H1 (cell line): ENCODE data around the gene ECSIT. TPM values are rescaled to one million over a fixed set of nuclear protein-coding genes. Genes with fewer than 3 reads are reported as not detected.

Experiments
- CTCF ChIA-PET: fragments of 300-600 bp; sonication (Branson Sonifier 250); formaldehyde crosslinking; loops from one replicate; lab custom pipeline; 2021; ENCODE audit not compliant: partially characterized antibody; lab: Charles Lee
- POLR2A ChIA-PET: fragments of 300-600 bp; sonication (Branson Sonifier 250); formaldehyde crosslinking; loops from one replicate; lab custom pipeline; 2021; ENCODE audit warnings: inconsistent platforms; ENCODE audit not compliant: partially characterized antibody; lab: Charles Lee
- DNase-seq, 2 experiments: peaks; one replicate each; pipeline versions ENCODE4 v3.0.0 to v3.0.0-alpha.2; 2010 to 2022; ENCODE audit warnings: low spot score in 2 of 2, low read depth in 1 of 2, mixed read lengths in 1 of 2
- FAIRE-seq: peaks from 2 replicates; lab custom pipeline; 2011; peaks lifted over from hg19 to GRCh38; lab: Jason Lieb, UNC
- H2AFZ ChIP-seq: 2 replicates; pipeline ENCODE4 v1.8.1; 2012; ENCODE audit warnings: low read length, inconsistent platforms
- H2AK5ac ChIP-seq: 2 replicates; pipeline ENCODE4 v1.6.1; 2013; ENCODE audit warnings: low read depth, low read length
- H2BK120ac ChIP-seq: replicated peaks from 2 replicates; pipeline ENCODE3; 2013; ENCODE audit warnings: low read depth, low read length, inconsistent platforms
- H2BK12ac ChIP-seq: 2 replicates; pipeline ENCODE4 v1.6.1; 2013; ENCODE audit warnings: low read depth, low read length
- H2BK15ac ChIP-seq: 2 replicates; pipeline ENCODE4 v1.6.1; 2013; ENCODE audit warnings: low read length
- H2BK20ac ChIP-seq: 2 replicates; pipeline ENCODE4 v1.6.1; 2013; ENCODE audit warnings: low read length
- H2BK5ac ChIP-seq: 2 replicates; pipeline ENCODE4 v1.6.1; 2013; ENCODE audit warnings: low read depth, low read length
- H3K14ac ChIP-seq: 2 replicates; pipeline ENCODE4 v1.6.1; 2013; ENCODE audit warnings: inconsistent platforms; ENCODE audit not compliant: insufficient read length
- H3K18ac ChIP-seq: 2 replicates; pipeline ENCODE4 v1.6.1; 2013; ENCODE audit warnings: low read length; ENCODE audit errors: extremely low read depth
- H3K23ac ChIP-seq: 2 replicates; pipeline ENCODE4 v1.6.1; 2013; ENCODE audit warnings: inconsistent platforms; ENCODE audit not compliant: insufficient read length
- H3K23me2 ChIP-seq: 2 replicates; pipeline ENCODE4 v1.6.1; 2013; ENCODE audit warnings: low read depth, low read length
- H3K27ac ChIP-seq: 2 replicates; pipeline ENCODE4 v1.6.1; 2011; ENCODE audit warnings: low read depth, low read length, inconsistent platforms
- H3K27me3 ChIP-seq, 4 experiments: replicated peaks in 1 of 4; 1 replicate in 1 of 4; 2 replicates in 3 of 4; pipeline versions ENCODE4 v1.6.1 to v1.8.1; 2011 to 2013; ENCODE audit warnings: low read length in 3 of 4, mild to moderate bottlenecking in 3 of 4, inconsistent platforms in 2 of 4, mixed read lengths in 2 of 4, moderate library complexity in 1 of 4; ENCODE audit not compliant: control insufficient read depth in 3 of 4, insufficient read depth in 3 of 4; ENCODE audit errors: extremely low read depth in 1 of 4
- H3K36me3 ChIP-seq, 4 experiments: 2 replicates each; pipeline versions ENCODE4 v1.6.1 to v1.8.1; 2011 to 2013; ENCODE audit warnings: mild to moderate bottlenecking in 4 of 4, low read length in 3 of 4, moderate library complexity in 2 of 4, control low read depth in 1 of 4, inconsistent platforms in 1 of 4; ENCODE audit not compliant: insufficient read depth in 4 of 4, control insufficient read depth in 2 of 4
- H3K4ac ChIP-seq: replicated peaks from 2 replicates; pipeline ENCODE3; 2013; ENCODE audit warnings: low read length, low read depth, mixed read lengths, inconsistent platforms; ENCODE audit not compliant: insufficient read length
- H3K4me1 ChIP-seq, 4 experiments: replicated peaks in 1 of 4; 1 replicate in 1 of 4; 2 replicates in 3 of 4; pipeline versions ENCODE4 v1.6.1 to v1.8.1; 2011 to 2013; ENCODE audit warnings: low read length in 3 of 4, inconsistent platforms in 2 of 4, mixed read lengths in 1 of 4; ENCODE audit not compliant: insufficient read depth in 4 of 4, control insufficient read depth in 3 of 4
- H3K4me2 ChIP-seq, 2 experiments: 2 replicates each; pipeline versions ENCODE4 v1.6.1 to v1.8.1; 2011 to 2013; ENCODE audit warnings: low read depth in 2 of 2, low read length in 2 of 2, control low read depth in 1 of 2, inconsistent platforms in 1 of 2, mild to moderate bottlenecking in 1 of 2; ENCODE audit not compliant: insufficient read depth in 1 of 2
- H3K4me3 ChIP-seq, 4 experiments: fragments of 200-600, 300-600 bp in 1 of 4; sonication (generic), shearing (Covaris generic), sonication (Bioruptor Twin) in 1 of 4; 2 replicates each; pipeline versions ENCODE4 v1.5.1 to v1.8.1; 2011 to 2016; ENCODE audit warnings: low read length in 4 of 4, low read depth in 3 of 4, control low read depth in 2 of 4, inconsistent platforms in 2 of 4, mild to moderate bottlenecking in 2 of 4, mixed read lengths in 1 of 4, moderate library complexity in 1 of 4; ENCODE audit not compliant: insufficient read depth in 2 of 4; ENCODE audit errors: extremely low read depth in 1 of 4
- H3K56ac ChIP-seq: replicated peaks from 2 replicates; pipeline ENCODE3; 2013; ENCODE audit warnings: low read depth, mild to moderate bottlenecking, mixed read lengths, low read length, inconsistent platforms; ENCODE audit not compliant: insufficient read length
- H3K79me1 ChIP-seq: 2 replicates; pipeline ENCODE4 v1.6.1; 2013; ENCODE audit warnings: low read depth, low read length, control low read depth
- H3K79me2 ChIP-seq, 2 experiments: 2 replicates each; pipeline versions ENCODE4 v1.6.1 to v1.8.1; 2012 to 2013; ENCODE audit warnings: low read length in 2 of 2, mild to moderate bottlenecking in 2 of 2, inconsistent platforms in 1 of 2; ENCODE audit not compliant: insufficient read depth in 2 of 2, control insufficient read depth in 1 of 2
- H3K9ac ChIP-seq, 4 experiments: replicated peaks in 1 of 4; 1 replicate in 1 of 4; 2 replicates in 3 of 4; pipeline versions ENCODE4 v1.6.1 to v1.8.1; 2011 to 2013; ENCODE audit warnings: low read depth in 3 of 4, low read length in 3 of 4, control low read depth in 2 of 4, mild to moderate bottlenecking in 2 of 4, moderate library complexity in 2 of 4, inconsistent platforms in 1 of 4; ENCODE audit errors: extremely low read depth in 1 of 4
- H3K9me3 ChIP-seq, 2 experiments: 2 replicates each; pipeline versions ENCODE4 v1.6.1 to v1.8.1; 2012 to 2013; ENCODE audit warnings: mild to moderate bottlenecking in 2 of 2, moderate library complexity in 2 of 2, control low read depth in 1 of 2, inconsistent platforms in 1 of 2, low read depth in 1 of 2, low read length in 1 of 2, mixed read lengths in 1 of 2; ENCODE audit not compliant: insufficient read depth in 2 of 2
- H4K20me1 ChIP-seq, 2 experiments: replicated peaks in 1 of 2; 2 replicates each; pipeline versions ENCODE3 to v1.8.1; 2011 to 2013; ENCODE audit warnings: inconsistent platforms in 2 of 2, low read length in 2 of 2, mild to moderate bottlenecking in 1 of 2; ENCODE audit not compliant: insufficient read depth in 2 of 2, control insufficient read depth in 1 of 2
- H4K5ac ChIP-seq: 2 replicates; pipeline ENCODE4 v1.6.1; 2013; ENCODE audit warnings: low read length, low read depth, mixed read lengths, inconsistent platforms; ENCODE audit not compliant: insufficient read length
- H4K8ac ChIP-seq: 2 replicates; pipeline ENCODE4 v1.8.0; 2013; ENCODE audit warnings: mild to moderate bottlenecking, moderate library complexity, low read length, inconsistent platforms; ENCODE audit not compliant: insufficient read depth; ENCODE audit errors: extremely low read depth
- H4K91ac ChIP-seq: replicated peaks from 2 replicates; pipeline ENCODE3; 2013; ENCODE audit warnings: low read length, mixed read lengths, inconsistent platforms; ENCODE audit not compliant: insufficient read length
- CEBPB ChIP-seq: IDR thresholded peaks from 2 replicates; pipeline ENCODE4 v1.6.1; 2012; ENCODE audit warnings: low read depth, low read length
- EGR1 ChIP-seq: IDR thresholded peaks from 2 replicates; pipeline ENCODE4 v1.6.1; 2011; ENCODE audit warnings: low read depth, low read length, borderline replicate concordance
- HDAC2 ChIP-seq, 2 experiments: fragments of 300-600 bp in 1 of 2; sonication (generic) in 1 of 2; IDR thresholded peaks; 2 replicates each; pipeline ENCODE4 v1.6.1; 2011 to 2012; ENCODE audit warnings: low read depth in 2 of 2, low read length in 2 of 2, mild to moderate bottlenecking in 2 of 2, moderate library complexity in 2 of 2, borderline replicate concordance in 1 of 2, inconsistent platforms in 1 of 2
- POLR2A ChIP-seq, 2 experiments: IDR thresholded peaks; 1 replicate in 1 of 2; 2 replicates in 1 of 2; pipeline ENCODE4 v1.6.1; 2011; ENCODE audit warnings: low read depth in 2 of 2, low read length in 2 of 2, mild to moderate bottlenecking in 2 of 2; ENCODE audit errors: control extremely low read depth in 1 of 2
- RAD21 ChIP-seq, 2 experiments: IDR thresholded peaks in 1 of 2; conservative IDR thresholded peaks in 1 of 2; 2 replicates each; pipeline ENCODE4 v1.6.1; 2011; ENCODE audit warnings: low read depth in 2 of 2, low read length in 2 of 2, improper control_type of control experiment in 1 of 2, inconsistent platforms in 1 of 2, mild to moderate bottlenecking in 1 of 2, moderate library complexity in 1 of 2
- RXRA ChIP-seq: IDR thresholded peaks from 2 replicates; pipeline ENCODE4 v1.6.1; 2011; ENCODE audit warnings: low read depth, mild to moderate bottlenecking, low read length, moderate library complexity; ENCODE audit not compliant: insufficient read depth
- SIN3A ChIP-seq, 2 experiments: IDR thresholded peaks in 1 of 2; conservative IDR thresholded peaks in 1 of 2; 2 replicates each; pipeline ENCODE4 v1.6.1; 2011 to 2012; ENCODE audit warnings: low read length in 2 of 2, improper control_type of control experiment in 1 of 2, low read depth in 1 of 2, mild to moderate bottlenecking in 1 of 2
- SIRT6 ChIP-seq: IDR thresholded peaks from one replicate; pipeline ENCODE4 v1.7.1; 2012; ENCODE audit warnings: low read length, inconsistent platforms
- SRF ChIP-seq: IDR thresholded peaks from 2 replicates; pipeline ENCODE4 v1.6.1; 2011; ENCODE audit warnings: mild to moderate bottlenecking, low read depth, low read length, moderate library complexity
- TEAD4 ChIP-seq: IDR thresholded peaks from 2 replicates; pipeline ENCODE4 v1.6.1; 2012; ENCODE audit warnings: low read depth, low read length, inconsistent platforms, mixed read lengths
- ZNF274 ChIP-seq: IDR thresholded peaks from 2 replicates; pipeline ENCODE4 v1.7.0; 2012; ENCODE audit warnings: low read length, borderline replicate concordance; ENCODE audit errors: extremely low read depth
- WGBS, 2 experiments: shearing (Covaris generic) in 1 of 2; methylation state at CpG; one replicate each; pipeline versions ENCODE4 v1.1.6 to v1.1.7; 2013 to 2015; ENCODE audit warnings: low lambda C conversion rate in 2 of 2, mixed read lengths in 2 of 2, inconsistent platforms in 1 of 2, low coverage in 1 of 2, missing lambda C conversion rate in 1 of 2; ENCODE audit not compliant: insufficient replicate concordance in 2 of 2, insufficient coverage in 1 of 2, insufficient read length in 1 of 2; ENCODE audit errors: extremely low coverage in 1 of 2, missing lambda C conversion rate in 1 of 2; 5-methylcytosine and 5-hydroxymethylcytosine counted together
- polyA plus RNA-seq, 7 experiments: library from polyadenylated mRNA; depleted of rRNA in 3 of 7; stranded (reverse) in 5 of 7; unstranded in 2 of 7; fragments of >200 nt in 5 of 7; fragments of 200-250 nt in 2 of 7; gene quantifications; 1 replicate in 5 of 7; 2 replicates in 1 of 7; 4 replicates in 1 of 7; pipeline versions ENCODE4 v1.2.1 to v1.2.3, GENCODE V29; 2011 to 2013; ENCODE audit warnings: missing spikeins in 2 of 7, mixed read lengths in 2 of 7
- total RNA-seq: library from RNA; stranded (reverse); fragmentation: NEBNext Ultra II Directional; extraction: Animal tissue kit (Norgen Biotek cat#: 25700); gene quantifications from 2 replicates; pipeline ENCODE4 v1.2.1, GENCODE V29; 2021

ECSIT gene
- total and polyA plus RNA-seq, 2 of the 8 experiments (the other 6 are each of a cell fraction or from before 2014, with no cell fraction given), result 55.7 to 74.1 TPM

DNA sequence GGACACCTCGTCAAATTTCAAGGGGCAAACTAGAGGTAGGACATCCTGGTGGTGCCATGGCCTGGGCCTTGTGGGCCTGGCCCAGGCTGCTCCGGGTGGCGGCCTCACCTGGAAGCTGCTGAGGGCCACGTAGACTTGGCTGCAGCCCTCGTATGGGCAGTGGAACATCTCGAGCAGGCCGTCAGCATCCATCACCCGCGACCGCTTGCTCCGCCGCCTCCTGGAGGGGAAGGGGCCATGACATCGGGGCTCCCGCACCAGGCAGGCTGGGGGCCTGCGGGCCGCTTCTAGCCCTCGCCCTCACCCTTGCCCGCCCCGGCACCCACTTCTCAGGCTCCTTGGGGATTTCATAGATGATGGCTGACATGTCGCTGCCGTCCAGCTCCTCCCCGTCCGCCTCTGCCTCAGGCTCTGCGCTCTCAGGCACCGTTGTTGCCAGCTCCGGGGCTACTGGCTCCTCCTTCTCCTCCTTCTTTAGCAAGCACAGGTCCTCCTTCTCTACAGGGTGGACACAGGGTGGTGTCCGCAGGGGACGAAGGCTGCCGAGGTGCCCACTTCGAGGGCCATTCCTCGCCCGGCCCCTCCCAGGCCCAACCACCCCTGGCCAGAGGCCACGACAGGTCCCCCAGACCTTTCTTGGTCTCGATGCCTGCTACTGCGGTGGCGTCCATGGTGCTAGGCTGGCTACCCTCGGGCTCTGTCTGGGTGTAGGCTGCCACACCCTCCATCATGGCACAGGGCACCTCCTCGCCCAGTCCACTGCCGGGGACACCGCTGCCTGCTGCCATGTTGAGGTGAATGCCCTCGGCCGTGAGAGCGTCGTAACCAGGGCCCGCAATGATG lies 42.1 kb downstream of the ECSIT start:
- H3K23ac ChIP-seq, result no peak overlapping the region
- no peak overlapping the region for H3K4ac ChIP-seq
- CTCF ChIA-PET, result interaction anchor here (1.1 to 6.4 kb wide), 3 partner anchors 9 to 65 kb away, joined by 3 to 37 read pairs (median 4); no protein-coding TSS in a partner anchor
- peak overlapping the region; percentile 63; the same call in 1 of the 2 replicates for H4K8ac ChIP-seq
- no peak overlapping the region for H2BK12ac ChIP-seq
- H3K27ac ChIP-seq, result no peak overlapping the region
- H4K5ac ChIP-seq, result no peak overlapping the region
- H2AK5ac ChIP-seq, result no peak overlapping the region
- no peak overlapping the region for H3K18ac ChIP-seq
- no peaks in the 10 kb centered on the region for H3K9me3 ChIP-seq
- no peak overlapping the region for H3K4me2 ChIP-seq
- no peaks in the 10 kb centered on the region for H3K79me1 ChIP-seq
- WGBS, 2 experiments, result 94% methylated on average over 40 of the region's 45 CpGs; no CpG with 5 or more reads in 1 of the 2 experiments
- no peak overlapping the region for H3K14ac ChIP-seq
- H3K4me1 ChIP-seq, result peaks cover 0 to 4% (median 1%) of the 10 kb centered on the region in 4 experiments; a peak in 4 of 7 replicates
- no peaks in the 10 kb centered on the region; a peak in 1 of 8 replicates for H3K36me3 ChIP-seq
- peaks cover 2 to 3% of the 10 kb centered on the region in 2 experiments for H4K20me1 ChIP-seq
- POLR2A ChIA-PET, result interaction anchor here (0.5 kb wide), 1 partner anchor 194 kb away, joined by 3 read pairs; no protein-coding TSS in a partner anchor
- H2BK20ac ChIP-seq, result no peak overlapping the region
- no peaks in the 10 kb centered on the region; the same call in 1 of the 2 replicates for H3K23me2 ChIP-seq
- H3K79me2 ChIP-seq, result no peaks in the 10 kb centered on the region
- H2BK120ac ChIP-seq, result no peak overlapping the region
- no peak overlapping the region; the same call in 1 of the 2 replicates for H2BK5ac ChIP-seq
- FAIRE-seq (no peak), DNase-seq (no peak)
- no peak overlapping the region for H3K4me3 ChIP-seq
- H2AFZ ChIP-seq, result no peak overlapping the region
- no peak overlapping the region; a peak in 1 of 7 replicates for H3K9ac ChIP-seq
- H4K91ac ChIP-seq, result no peak overlapping the region
- peaks cover 0 to 3% (median under 1%) of the 10 kb centered on the region in 4 experiments; a peak in 3 of 7 replicates for H3K27me3 ChIP-seq
- H3K56ac ChIP-seq, result no peak overlapping the region
- H2BK15ac ChIP-seq, result no peak overlapping the region
- no peak for TF ChIP-seq RXRA
- no peak for TF ChIP-seq EGR1
- no peak for TF ChIP-seq CEBPB
- no peak for TF ChIP-seq TEAD4
- no peak for TF ChIP-seq SIN3A (conservative IDR thresholded peaks at IDR 0.05 in 1 of 2, IDR thresholded peaks at IDR 0.05 in 1 of 2; ENCODE audit: low read depth in 1 of 2, low read length in 2 of 2)
- no peak for TF ChIP-seq ZNF274
- no peak for TF ChIP-seq HDAC2 (IDR thresholded peaks at IDR 0.05; ENCODE audit: borderline replicate concordance in 1 of 2, low read depth in 2 of 2, low read length in 2 of 2)
- no peak for TF ChIP-seq POLR2A (IDR thresholded peaks at IDR 0.05; ENCODE audit: control extremely low read depth in 1 of 2, low read depth in 2 of 2, low read length in 2 of 2)
- no peak for TF ChIP-seq RAD21 (IDR thresholded peaks at IDR 0.05 in 1 of 2, conservative IDR thresholded peaks at IDR 0.05 in 1 of 2; ENCODE audit: low read depth in 2 of 2, low read length in 2 of 2)
- no peak for TF ChIP-seq SRF
- TF ChIP-seq SIRT6, result no peak
